Measurements from ENCODE around the gene INTU.

The INTU gene

GRCh38 chr4:127747883-127748282 is 115.1 kb downstream of the INTU start:
- DNase-seq (ENCODE audit: low read depth, low spot score): no peak

GRCh38 chr4:127748957-127749356 is 116.2 kb downstream of the INTU start:
- no peak for DNase-seq (ENCODE audit: low read depth, low spot score)

GRCh38 chr4:127756906-127757305 is 124.1 kb downstream of the INTU start:
- no peak for DNase-seq (ENCODE audit: low read depth, low spot score)

- DNase-seq (ENCODE audit: low read depth, low spot score): no peak
Observed at GRCh38 chr4:127759228-127759820, 126.6 kb downstream of the INTU start.

GRCh38 chr4:127759893-127760292 is 127.1 kb downstream of the INTU start:
- no peak for DNase-seq (ENCODE audit: low read depth, low spot score)

- no peak for DNase-seq (ENCODE audit: low read depth, low spot score)
Observed at GRCh38 chr4:127771535-127772275, 138.9 kb downstream of the INTU start.

GRCh38 chr4:127772769-127773671 is 140.3 kb downstream of the INTU start:
- DNase-seq (ENCODE audit: low read depth, low spot score): no peak

GRCh38 chr4:127775843-127776242 is 143.1 kb downstream of the INTU start:
- no peak for DNase-seq (ENCODE audit: low read depth, low spot score)
